Stimulated activated CD4-positive, alpha-beta T cell treated with anti-CD3 and anti-CD28 coated beads, Interleukin-4, amount 100 ng/mL, for 24 hours (primary cell): Measurements from ENCODE around the gene FDCSP.
A peak's percentile ranks its signal among the peaks of the same experiment; 100 is the strongest.
"Not testable (repeated sequence)": the region's sequence is repeated elsewhere in the genome, so short reads cannot be mapped to it uniquely, and the experiment has no call there.

Source experiments
- DNase-seq: peaks from one replicate; pipeline ENCODE4 v3.0.0-alpha.2; 2020

Gene FDCSP

GRCh38 chr4:70225824-70226223 is at the start of gene FDCSP:
FDCSP (plus strand) TSS chr4:70226124; CDS start chr4:70231195, 5,071 bp downstream.
- no peak for DNase-seq

GRCh38 chr4:70177090-70177489 is 48.8 kb upstream of the FDCSP start:
- DNase-seq, result no peak

- no peak for DNase-seq
Measured at GRCh38 chr4:70178075-70178660, 47.8 kb upstream of the FDCSP start.

GRCh38 chr4:70179811-70180210 is 46.1 kb upstream of the FDCSP start:
- no peak for DNase-seq

- DNase-seq, result no peak
Measured at GRCh38 chr4:70181864-70182263, 44.1 kb upstream of the FDCSP start.

GRCh38 chr4:70182517-70183167 is 43.3 kb upstream of the FDCSP start:
- no peak for DNase-seq

- peak; percentile 5 for DNase-seq
Measured at GRCh38 chr4:70183168-70183939, 42.6 kb upstream of the FDCSP start.

- DNase-seq, result no peak
Measured at GRCh38 chr4:70183940-70184246, 42.0 kb upstream of the FDCSP start.

- DNase-seq, result no peak
Measured at GRCh38 chr4:70187216-70187615, 38.7 kb upstream of the FDCSP start.

- no peak for DNase-seq
Measured at GRCh38 chr4:70190579-70190978, 35.3 kb upstream of the FDCSP start.

GRCh38 chr4:70191647-70192046 is 34.3 kb upstream of the FDCSP start:
- DNase-seq, result no peak

GRCh38 chr4:70192895-70193294 is 33.0 kb upstream of the FDCSP start:
- DNase-seq, result no peak

GRCh38 chr4:70195425-70195824 is 30.5 kb upstream of the FDCSP start, which contains the start of gene ODAM:
ODAM (plus strand) TSS chr4:70195725; CDS start chr4:70196544, 819 bp downstream.
- no peak for DNase-seq

GRCh38 chr4:70196857-70197256 is 29.1 kb upstream of the FDCSP start:
- DNase-seq, result no peak

- DNase-seq, result no peak
Measured at GRCh38 chr4:70197842-70198241, 28.1 kb upstream of the FDCSP start.

GRCh38 chr4:70203601-70204000 is 22.3 kb upstream of the FDCSP start:
- DNase-seq, result no peak

- not testable (repeated sequence) for DNase-seq
Measured at GRCh38 chr4:70212752-70213151, 13.2 kb upstream of the FDCSP start.

GRCh38 chr4:70216109-70216508 is 9.8 kb upstream of the FDCSP start:
- not testable (repeated sequence) for DNase-seq

GRCh38 chr4:70216550-70216949 is 9.4 kb upstream of the FDCSP start:
- not testable (repeated sequence) for DNase-seq

GRCh38 chr4:70221389-70221788 is 4.5 kb upstream of the FDCSP start:
- DNase-seq, result not testable (repeated sequence)

GRCh38 chr4:70221818-70222217 is 4.1 kb upstream of the FDCSP start:
- DNase-seq, result not testable (repeated sequence)

GRCh38 chr4:70236125-70236524 is 10.2 kb downstream of the FDCSP start:
- DNase-seq, result no peak

- no peak for DNase-seq
Measured at GRCh38 chr4:70239131-70239883, 13.4 kb downstream of the FDCSP start.
